SK-N-MC (cell line): Measurements from ENCODE around the gene AAK1.

Source experiments
- EZH2 ChIP-seq: fragments of 200-600 bp; sonication (generic); IDR thresholded peaks from one replicate; pipeline ENCODE4 v1.6.1; 2017; ENCODE audit warnings: antibody characterized with exemption
- FOXP2 ChIP-seq: optimal IDR thresholded peaks from 2 replicates; pipeline ENCODE3; 2011; ENCODE audit warnings: mild to moderate bottlenecking, moderate library complexity; ENCODE audit not compliant: insufficient read depth; ENCODE audit errors: extremely low read length, control extremely low read depth
- POLR2AphosphoS5 ChIP-seq: IDR thresholded peaks from 2 replicates; pipeline ENCODE4 v1.6.1; 2012; ENCODE audit warnings: mild to moderate bottlenecking, low read depth, low read length, borderline replicate concordance

- TF ChIP-seq EZH2 (no peak), POLR2AphosphoS5 (no peak), FOXP2 (no peak)
Measured at GRCh38 chr2:69553991-69554390, 89.5 kb downstream of the AAK1 start.
